ENCODE results near the gene CORO2B. TPM values are rescaled to one million over a fixed set of nuclear protein-coding genes. Genes with fewer than 3 reads are reported as not detected.

CORO2B gene
- total RNA-seq, 6 experiments from 2014 or later: 9.3 to 11.0 (median 9.9) TPM

GRCh38 chr15:68706256-68706655 lies 127.5 kb downstream of the CORO2B start:
- H3K27me3 Mint-ChIP-seq (ENCODE audit: insufficient read depth): no peaks in the 10 kb centered on the region; the same call in 1 of the 2 replicates
- no peak for DNase-seq
- no peak for TF ChIP-seq CTCF (IDR thresholded peaks at IDR 0.05)
- H3K36me3 Mint-ChIP-seq (ENCODE audit: low read depth): no peaks in the 10 kb centered on the region
- no peak overlapping the region for H3K27ac Mint-ChIP-seq
- H3K9me3 Mint-ChIP-seq: no peaks in the 10 kb centered on the region
- H3K4me3 Mint-ChIP-seq: no peak overlapping the region
- no peaks in the 10 kb centered on the region for H3K4me1 Mint-ChIP-seq (ENCODE audit: low read depth)

- no peak for DNase-seq
- Mint-ChIP-seq H3K27me3 (ENCODE audit: insufficient read depth) (no peaks in the 10 kb centered on the region; the same call in 1 of the 2 replicates), H3K27ac (no peak overlapping the region)
Measured at GRCh38 chr15:68706931-68707330, 128.1 kb downstream of the CORO2B start.

GRCh38 chr15:68707386-68707785 lies 128.6 kb downstream of the CORO2B start:
- TF ChIP-seq CTCF (IDR thresholded peaks at IDR 0.05): no peak
- no peaks in the 10 kb centered on the region for H3K4me1 Mint-ChIP-seq (ENCODE audit: low read depth)
- H3K27ac Mint-ChIP-seq: no peak overlapping the region
- H3K4me3 Mint-ChIP-seq: no peak overlapping the region
- no peak for DNase-seq
- no peaks in the 10 kb centered on the region; the same call in 1 of the 2 replicates for H3K27me3 Mint-ChIP-seq (ENCODE audit: insufficient read depth)
- no peaks in the 10 kb centered on the region for H3K36me3 Mint-ChIP-seq (ENCODE audit: low read depth)
- H3K9me3 Mint-ChIP-seq: no peaks in the 10 kb centered on the region

More at GRCh38 chr15:68706931-68707330, 128.1 kb downstream of the CORO2B start:
- no peaks in the 10 kb centered on the region for H3K9me3 Mint-ChIP-seq
- no peak for TF ChIP-seq CTCF (IDR thresholded peaks at IDR 0.05)
- H3K36me3 Mint-ChIP-seq (ENCODE audit: low read depth): no peaks in the 10 kb centered on the region
- no peak overlapping the region for H3K4me3 Mint-ChIP-seq
- H3K4me1 Mint-ChIP-seq (ENCODE audit: low read depth): no peaks in the 10 kb centered on the region

GRCh38 chr15:68709876-68710275 lies 131.1 kb downstream of the CORO2B start:
- Mint-ChIP-seq H3K4me1 (ENCODE audit: low read depth) (no peaks in the 10 kb centered on the region), H3K27ac (no peak overlapping the region)
- no peak for TF ChIP-seq CTCF (IDR thresholded peaks at IDR 0.05)

GRCh38 chr15:68710536-68710935 lies 131.7 kb downstream of the CORO2B start:
- Mint-ChIP-seq H3K4me1 (ENCODE audit: low read depth) (no peaks in the 10 kb centered on the region), H3K4me3 (no peak overlapping the region), H3K27ac (no peak overlapping the region), H3K9me3 (no peaks in the 10 kb centered on the region), H3K27me3 (ENCODE audit: insufficient read depth) (no peaks in the 10 kb centered on the region; the same call in 1 of the 2 replicates), H3K36me3 (ENCODE audit: low read depth) (0 out of 2 replicates have a peak, but pooled peaks cover under 1% of the 10 kb centered on the region)
- TF ChIP-seq CTCF (IDR thresholded peaks at IDR 0.05): no peak
- DNase-seq: no peak

More at GRCh38 chr15:68709876-68710275, 131.1 kb downstream of the CORO2B start:
- DNase-seq: no peak
- Mint-ChIP-seq H3K36me3 (ENCODE audit: low read depth) (no peaks in the 10 kb centered on the region), H3K27me3 (ENCODE audit: insufficient read depth) (no peaks in the 10 kb centered on the region; the same call in 1 of the 2 replicates), H3K4me3 (no peak overlapping the region), H3K9me3 (no peaks in the 10 kb centered on the region)
